ENCODE results near the gene PRKCZ.

The PRKCZ gene

GRCh38 chr1:2183937-2184334 is 133.7 kb downstream of the PRKCZ start:
- DNase-seq, result no peak

GRCh38 chr1:2184531-2184930 is 134.3 kb downstream of the PRKCZ start:
- DNase-seq, result no peak

GRCh38 chr1:2184934-2185333 is 134.7 kb downstream of the PRKCZ start:
- DNase-seq, result no peak

GRCh38 chr1:2185880-2186855 is 136.0 kb downstream of the PRKCZ start:
- DNase-seq, result no peak

- no peak for DNase-seq
Measured at GRCh38 chr1:2186901-2187300, 136.7 kb downstream of the PRKCZ start.

- no peak for DNase-seq
Measured at GRCh38 chr1:2187619-2188018, 137.4 kb downstream of the PRKCZ start.

GRCh38 chr1:2188336-2188735 is 138.1 kb downstream of the PRKCZ start:
- DNase-seq, result no peak

- peak; percentile 69 to 88 (median 76) for DNase-seq
Measured at GRCh38 chr1:2189459-2190425, 139.5 kb downstream of the PRKCZ start.

- no peak for DNase-seq
Measured at GRCh38 chr1:2190491-2190976, 140.3 kb downstream of the PRKCZ start.

GRCh38 chr1:2192031-2192995 is 142.1 kb downstream of the PRKCZ start:
- no peak for DNase-seq

GRCh38 chr1:2193514-2194281 is 143.5 kb downstream of the PRKCZ start:
- DNase-seq, result no peak

GRCh38 chr1:2194319-2194897 is 144.2 kb downstream of the PRKCZ start, which contains the start of gene FAAP20:
TSS of gene FAAP20 (minus strand) at chr1:2194772. CDS start at chr1:2194749, 23 bp downstream.
- DNase-seq, result peak; percentile 69 to 86 (median 74)

GRCh38 chr1:2194898-2195673 is 144.9 kb downstream of the PRKCZ start:
- DNase-seq, result peak; percentile 69 to 86 (median 80)

- no peak for DNase-seq
Measured at GRCh38 chr1:2195785-2196184, 145.6 kb downstream of the PRKCZ start.

GRCh38 chr1:2196901-2197638 is 146.9 kb downstream of the PRKCZ start:
- no peak for DNase-seq

GRCh38 chr1:2197707-2198165 is 147.5 kb downstream of the PRKCZ start:
- DNase-seq, result no peak

- no peak for DNase-seq
Measured at GRCh38 chr1:2198571-2198970, 148.4 kb downstream of the PRKCZ start.

- DNase-seq, result peak; percentile 26 to 70 (median 46)
Measured at GRCh38 chr1:2199042-2199810, 149.0 kb downstream of the PRKCZ start.

All from activated naive CD4-positive, alpha-beta T cell (primary cell).